Natural killer cell (primary cell): Measurements from ENCODE around the gene FXYD1. TPM values are rescaled to one million over a fixed set of nuclear protein-coding genes. Genes with fewer than 3 reads are reported as not detected.

Experiments
- ATAC-seq, 3 donors: fragments of 150-1000 bp in 2 of 3; fragments of 200-7000 bp in 1 of 3; cut with Tn5 transposase; 1 replicate in 1 of 3; 2 replicates in 2 of 3; pipeline ENCODE4 v1.10.0; 2021; ENCODE audit warnings: mild to moderate bottlenecking in 2 of 3, moderate library complexity in 2 of 3
- DNase-seq, 2 donors: peaks; one replicate each; pipeline versions ENCODE4 v3.0.0 to v3.0.0-alpha.2; 2013 to 2021; ENCODE audit warnings: mixed read lengths in 1 of 2
- H3K27ac ChIP-seq: one replicate; pipeline ENCODE4 v1.5.1; 2013; ENCODE audit warnings: mild to moderate bottlenecking, low read length
- H3K27me3 ChIP-seq: one replicate; pipeline ENCODE4 v1.6.1; 2013; ENCODE audit warnings: low read length; ENCODE audit not compliant: control insufficient read depth, insufficient read depth
- H3K36me3 ChIP-seq: one replicate; pipeline ENCODE4 v1.6.1; 2013; ENCODE audit warnings: low read length; ENCODE audit not compliant: control insufficient read depth, insufficient read depth
- H3K4me1 ChIP-seq: one replicate; pipeline ENCODE4 v1.6.1; 2013; ENCODE audit warnings: low read length; ENCODE audit not compliant: control insufficient read depth, insufficient read depth
- H3K4me3 ChIP-seq: one replicate; pipeline ENCODE4 v1.5.1; 2013; ENCODE audit warnings: low read length
- H3K9me3 ChIP-seq: one replicate; pipeline ENCODE4 v1.6.1; 2013; ENCODE audit warnings: low read length; ENCODE audit not compliant: control insufficient read depth, insufficient read depth
- H3K27ac Mint-ChIP-seq, 2 donors: one replicate each; pipeline ENCODE4 v1.8.0; 2022; ENCODE audit warnings: mild to moderate bottlenecking in 2 of 2, mixed read lengths in 2 of 2, moderate library complexity in 1 of 2
- H3K27me3 Mint-ChIP-seq, 2 donors: one replicate each; pipeline ENCODE4 v1.8.0; 2022; ENCODE audit warnings: low read depth in 2 of 2, mixed read lengths in 2 of 2
- H3K36me3 Mint-ChIP-seq: one replicate; pipeline ENCODE4 v1.8.0; 2022; ENCODE audit warnings: mixed read lengths
- H3K4me1 Mint-ChIP-seq, 2 donors: one replicate each; pipeline ENCODE4 v1.8.0; 2022; ENCODE audit warnings: mixed read lengths in 2 of 2
- H3K4me3 Mint-ChIP-seq: one replicate; pipeline ENCODE4 v1.8.0; 2022; ENCODE audit warnings: mild to moderate bottlenecking, moderate library complexity, mixed read lengths
- H3K9me3 Mint-ChIP-seq, 2 donors: one replicate each; pipeline ENCODE4 v1.8.0; 2022; ENCODE audit warnings: mixed read lengths in 2 of 2
- CTCF ChIP-seq: fragments of 200-600 bp; IDR thresholded peaks from one replicate; pipeline ENCODE4 v1.8.0; 2022; ENCODE audit warnings: antibody characterized with exemption
- WGBS: methylation state at CpG from one replicate; pipeline ENCODE4 v1.1.7; 2013; ENCODE audit warnings: missing lambda C conversion rate; ENCODE audit not compliant: insufficient coverage; 5-methylcytosine and 5-hydroxymethylcytosine counted together
- intact Hi-C: fragments of 100-400 bp; cut with micrococcal nuclease; formaldehyde crosslinking; loops from one replicate; pipeline ENCODE4 v1.14.2; 2022
- total RNA-seq, 4 donors: library from RNA; stranded (reverse); fragments of 120-200 nt in 1 of 4; gene quantifications; one replicate each; pipeline versions ENCODE4 v1.2.3 to v1.2.4, GENCODE V29; 2013 to 2022

The FXYD1 gene
- total RNA-seq, 3 donors from 2014 or later (not counting 1 experiment from before 2014, with no cell fraction given), result not detected

- H3K36me3 ChIP-seq, result peaks cover 91% of the 10 kb centered on the region
- no peak overlapping the region for H3K4me3 ChIP-seq
- WGBS, result 97% methylated on average over 5 of the region's 6 CpGs
- intact Hi-C loops, result no loop called here
- TF ChIP-seq CTCF, result no peak
- no peak for DNase-seq
- Mint-ChIP-seq H3K36me3 (peaks cover 52% of the 10 kb centered on the region), H3K9me3 (peaks cover 0 to 4% of the 10 kb centered on the region in 2 donors), H3K4me1 (peaks cover 42 to 53% of the 10 kb centered on the region in 2 donors), H3K4me3 (no peak overlapping the region), H3K27me3 (no peaks in the 10 kb centered on the region), H3K27ac (peak overlapping the region; percentile 54 to 68)
- H3K4me1 ChIP-seq, result peaks cover 18% of the 10 kb centered on the region
- H3K9me3 ChIP-seq, result no peaks in the 10 kb centered on the region
- no peaks in the 10 kb centered on the region for H3K27me3 ChIP-seq
- no peak for ATAC-seq
- no peak overlapping the region for H3K27ac ChIP-seq
These were observed 24.1 kb downstream of the FXYD1 start for GRCh38 chr19:35162471-35163326.

- no peak for TF ChIP-seq CTCF
- Mint-ChIP-seq H3K9me3 (peaks cover 0 to 4% of the 10 kb centered on the region in 2 donors), H3K36me3 (peaks cover 38% of the 10 kb centered on the region), H3K27ac (peak overlapping the region; percentile 54 to 68), H3K4me3 (no peak overlapping the region), H3K4me1 (peaks cover 30 to 56% of the 10 kb centered on the region in 2 donors), H3K27me3 (no peaks in the 10 kb centered on the region)
- ATAC-seq, result no peak
- H3K9me3 ChIP-seq, result no peaks in the 10 kb centered on the region
- H3K4me1 ChIP-seq, result peaks cover 23% of the 10 kb centered on the region
- intact Hi-C loops, result no loop called here
- no peak for DNase-seq
- WGBS, result 87% methylated on average over 1 of the region's 2 CpGs
- H3K27ac ChIP-seq, result no peak overlapping the region
- peaks cover 88% of the 10 kb centered on the region for H3K36me3 ChIP-seq
- no peaks in the 10 kb centered on the region for H3K27me3 ChIP-seq
- no peak overlapping the region for H3K4me3 ChIP-seq
These were observed 25.8 kb downstream of the FXYD1 start for GRCh38 chr19:35164418-35164817.

GRCh38 chr19:35165200-35166058 is 26.8 kb downstream of the FXYD1 start:
- Histone ChIP-seq H3K9me3 (no peaks in the 10 kb centered on the region), H3K36me3 (peaks cover 84% of the 10 kb centered on the region), H3K27me3 (no peaks in the 10 kb centered on the region), H3K27ac (peak overlapping the region; percentile 23), H3K4me1 (peaks cover 23% of the 10 kb centered on the region), H3K4me3 (no peak overlapping the region)
- Mint-ChIP-seq H3K9me3 (peaks cover 0 to 4% of the 10 kb centered on the region in 2 donors), H3K27me3 (no peaks in the 10 kb centered on the region), H3K4me1 (peaks cover 28 to 54% of the 10 kb centered on the region in 2 donors), H3K4me3 (no peak overlapping the region), H3K36me3 (peaks cover 35% of the 10 kb centered on the region), H3K27ac (peak overlapping the region; percentile 68 to 80)
- no peak for TF ChIP-seq CTCF
- DNase-seq, result no peak
- WGBS, result 89% methylated on average over 5 of the region's 5 CpGs
- ATAC-seq, result no peak
- intact Hi-C loops, result no loop called here
